IPS-15b (cell line): ENCODE data around the gene RPL14.
A peak's percentile ranks its signal among the peaks of the same experiment; 100 is the strongest.

Experiments used
- H3K27me3 ChIP-seq: one replicate; pipeline ENCODE4 v1.6.1; 2013; ENCODE audit warnings: low read length; ENCODE audit not compliant: control insufficient read depth, insufficient read depth
- H3K36me3 ChIP-seq: one replicate; pipeline ENCODE4 v1.6.1; 2013; ENCODE audit warnings: low read length; ENCODE audit not compliant: control insufficient read depth, insufficient read depth
- H3K4me1 ChIP-seq: one replicate; pipeline ENCODE4 v1.6.1; 2013; ENCODE audit warnings: mild to moderate bottlenecking, low read length; ENCODE audit not compliant: control insufficient read depth, insufficient read depth
- H3K4me3 ChIP-seq: one replicate; pipeline ENCODE4 v1.5.1; 2013; ENCODE audit warnings: low read depth, low read length
- H3K9ac ChIP-seq: one replicate; pipeline ENCODE4 v1.6.1; 2013; ENCODE audit warnings: low read depth, mild to moderate bottlenecking, low read length
- H3K9me3 ChIP-seq: one replicate; pipeline ENCODE4 v1.6.1; 2013; ENCODE audit warnings: mild to moderate bottlenecking, low read length; ENCODE audit not compliant: control insufficient read depth, insufficient read depth

RPL14 gene

GRCh38 chr3:40502034-40502433, 44.9 kb downstream of the RPL14 start:
- Histone ChIP-seq H3K27me3 (no peaks in the 10 kb centered on the region), H3K36me3 (no peaks in the 10 kb centered on the region), H3K9ac (no peak overlapping the region), H3K4me1 (peaks cover 2% of the 10 kb centered on the region), H3K4me3 (no peak overlapping the region), H3K9me3 (no peaks in the 10 kb centered on the region)

GRCh38 chr3:40504636-40505430, 47.7 kb downstream of the RPL14 start:
- Histone ChIP-seq H3K36me3 (peaks cover 1% of the 10 kb centered on the region), H3K9ac (no peak overlapping the region), H3K4me1 (peaks cover 2% of the 10 kb centered on the region), H3K9me3 (no peaks in the 10 kb centered on the region), H3K27me3 (no peaks in the 10 kb centered on the region), H3K4me3 (peak overlapping the region; percentile 92)

DNA sequence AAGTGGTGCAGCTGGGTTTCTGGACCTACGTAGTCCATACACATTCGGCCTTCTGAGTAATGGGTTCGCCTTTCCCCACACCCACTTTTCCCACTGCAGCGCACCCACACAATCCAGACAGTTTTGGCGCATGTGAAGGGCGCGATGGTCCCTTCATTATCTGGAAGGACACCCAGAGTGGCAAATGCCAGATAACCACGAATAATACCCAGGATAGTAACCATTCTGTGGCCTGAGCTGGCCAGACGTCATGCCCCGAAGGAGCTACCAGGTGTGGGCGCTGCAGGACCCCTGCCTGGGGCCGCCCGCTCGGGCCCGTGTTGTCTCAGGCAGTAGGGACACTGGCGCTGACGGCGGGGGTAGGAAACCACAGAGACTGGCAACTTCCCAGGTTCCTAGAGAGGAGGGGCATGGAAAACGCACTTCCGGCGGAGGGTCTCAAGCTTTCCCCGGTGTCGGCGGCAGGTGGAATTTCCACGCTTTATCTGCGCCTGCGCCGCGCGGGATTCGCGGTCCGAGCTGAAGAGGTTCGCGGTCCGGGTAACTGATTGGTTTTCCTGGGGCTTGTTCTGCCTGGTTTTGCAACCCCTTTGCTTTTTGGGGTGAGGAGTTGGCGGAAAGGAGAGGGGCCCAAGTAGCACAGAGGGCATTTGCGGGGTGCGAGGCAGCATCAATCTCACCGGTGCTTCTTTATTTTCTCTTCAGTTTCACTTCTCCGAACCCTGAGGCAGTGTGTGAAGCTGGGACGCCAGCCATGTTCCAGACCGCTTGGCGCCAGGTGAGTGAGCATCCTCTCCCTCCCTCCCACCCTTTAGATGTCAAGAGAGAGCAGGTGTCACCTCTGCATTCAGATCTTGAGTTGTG, 48.7 kb downstream of the RPL14 start, which contains the start of gene ZNF620:
ZNF620 (plus strand) TSS at position 441 of the 864 bp plus-strand sequence; CDS start at position 755, 314 bp downstream.
- H3K4me1 ChIP-seq = peaks cover 2% of the 10 kb centered on the region
- peak within 1 kb of the TSS; percentile 82 for H3K9ac ChIP-seq
- peak within 1 kb of the TSS; percentile 92 for H3K4me3 ChIP-seq

DNA sequence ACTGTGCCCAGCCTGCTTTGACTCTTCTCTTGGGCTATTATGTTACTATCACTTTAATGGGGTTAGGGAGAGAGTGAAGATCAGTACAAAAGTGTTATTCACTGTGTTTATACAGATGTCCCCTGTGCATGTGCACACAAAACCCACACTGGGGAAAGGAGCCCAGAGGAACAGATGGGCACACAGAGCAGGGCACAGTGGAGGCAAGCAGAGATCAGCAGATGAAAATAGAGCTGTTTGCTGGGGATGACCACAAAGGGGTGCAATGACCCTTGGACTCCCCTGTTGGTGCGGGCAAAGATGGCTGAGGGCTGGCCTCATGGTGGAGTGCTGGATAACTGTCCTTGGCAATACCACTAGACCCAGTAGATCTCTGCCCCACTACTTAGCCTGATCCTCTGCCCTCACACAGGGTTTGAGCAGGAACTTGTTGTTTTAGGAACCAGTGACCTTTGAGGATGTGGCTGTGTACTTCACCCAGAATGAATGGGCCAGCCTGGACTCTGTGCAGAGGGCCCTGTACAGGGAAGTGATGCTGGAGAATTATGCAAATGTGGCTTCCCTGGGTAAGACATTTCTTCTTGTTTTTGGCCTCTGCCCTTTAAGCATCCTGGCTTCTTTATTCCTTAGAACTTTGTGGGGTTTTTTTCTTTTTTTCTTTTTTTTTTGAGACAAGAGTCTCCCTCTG, 54.0 kb downstream of the RPL14 start:
- no peaks in the 10 kb centered on the region for H3K27me3 ChIP-seq
- H3K9ac ChIP-seq = no peak overlapping the region
- H3K4me1 ChIP-seq = peaks cover 2% of the 10 kb centered on the region
- H3K36me3 ChIP-seq = peaks cover 16% of the 10 kb centered on the region
- H3K9me3 ChIP-seq = no peaks in the 10 kb centered on the region
- H3K4me3 ChIP-seq = no peak overlapping the region

More for the DNA sequence above, 48.7 kb downstream of the RPL14 start, which contains the start of gene ZNF620:
- H3K36me3 ChIP-seq = peaks cover 4% of the 10 kb centered on the region
- no peaks in the 10 kb centered on the region for H3K9me3 ChIP-seq
- H3K27me3 ChIP-seq = no peaks in the 10 kb centered on the region

DNA sequence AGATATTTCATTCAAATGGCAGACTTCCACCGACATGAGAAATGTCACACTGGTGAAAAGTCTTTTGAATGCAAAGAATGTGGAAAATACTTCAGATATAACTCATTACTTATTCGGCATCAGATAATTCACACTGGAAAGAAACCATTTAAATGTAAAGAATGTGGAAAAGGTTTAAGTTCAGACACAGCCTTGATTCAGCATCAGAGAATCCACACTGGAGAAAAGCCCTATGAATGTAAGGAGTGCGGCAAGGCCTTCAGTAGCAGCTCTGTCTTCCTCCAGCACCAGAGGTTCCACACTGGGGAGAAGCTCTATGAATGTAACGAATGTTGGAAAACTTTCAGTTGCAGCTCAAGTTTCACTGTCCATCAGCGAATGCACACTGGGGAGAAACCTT, 59.1 kb downstream of the RPL14 start:
- Histone ChIP-seq H3K4me1 (no peaks in the 10 kb centered on the region), H3K9ac (no peak overlapping the region), H3K27me3 (no peaks in the 10 kb centered on the region), H3K4me3 (no peak overlapping the region), H3K36me3 (peaks cover 14% of the 10 kb centered on the region), H3K9me3 (no peaks in the 10 kb centered on the region)

DNA sequence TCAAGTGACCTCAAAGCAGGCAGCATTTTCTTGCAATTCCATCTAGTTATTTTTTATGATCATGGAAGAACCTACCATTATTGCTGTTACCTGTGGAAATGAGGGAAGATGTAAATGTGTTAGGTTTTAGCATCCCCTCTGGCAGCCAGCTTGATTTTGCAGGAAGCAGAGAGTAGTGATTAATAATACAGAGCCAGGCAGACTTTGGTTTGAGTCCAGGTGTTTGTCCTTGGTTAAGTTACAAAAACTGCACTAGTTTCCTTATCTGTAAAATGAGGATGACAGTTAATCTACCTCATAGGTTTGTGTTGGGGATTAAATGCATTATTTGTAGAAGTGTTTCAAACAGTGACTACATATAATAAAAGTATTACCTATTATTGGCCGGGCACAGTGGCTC, 60.9 kb downstream of the RPL14 start:
- no peaks in the 10 kb centered on the region for H3K27me3 ChIP-seq
- peaks cover 10% of the 10 kb centered on the region for H3K36me3 ChIP-seq
- H3K9ac ChIP-seq = no peak overlapping the region
- H3K4me1 ChIP-seq = no peaks in the 10 kb centered on the region
- no peak overlapping the region for H3K4me3 ChIP-seq
- H3K9me3 ChIP-seq = no peaks in the 10 kb centered on the region
